Measurements from ENCODE around the gene SERAC1.

The SERAC1 gene

DNA sequence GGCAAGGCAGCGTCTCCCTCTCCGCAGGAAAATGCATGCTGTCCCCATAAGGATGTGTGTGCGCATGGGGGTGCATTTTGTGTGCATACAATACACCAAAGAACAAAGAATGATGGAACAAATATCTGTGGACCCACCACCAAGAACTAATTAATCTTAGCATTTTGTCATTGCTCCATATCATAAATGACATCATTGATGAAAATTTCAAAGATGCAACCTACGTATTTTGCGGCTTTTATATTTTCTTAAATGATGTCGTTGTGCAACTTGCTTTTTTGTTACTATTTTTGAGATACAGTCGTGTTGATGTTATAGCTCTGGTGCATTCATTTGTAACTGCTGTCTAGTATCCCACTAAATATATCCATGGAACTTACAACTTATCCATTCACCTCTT is 89.7 kb downstream of the SERAC1 start:
- no peak for DNase-seq (ENCODE audit: low read depth in 2 of 2)

- DNase-seq (ENCODE audit: low read depth in 2 of 2), result no peak
Observed at GRCh38 chr6:158077676-158078075, 90.4 kb downstream of the SERAC1 start.

DNA sequence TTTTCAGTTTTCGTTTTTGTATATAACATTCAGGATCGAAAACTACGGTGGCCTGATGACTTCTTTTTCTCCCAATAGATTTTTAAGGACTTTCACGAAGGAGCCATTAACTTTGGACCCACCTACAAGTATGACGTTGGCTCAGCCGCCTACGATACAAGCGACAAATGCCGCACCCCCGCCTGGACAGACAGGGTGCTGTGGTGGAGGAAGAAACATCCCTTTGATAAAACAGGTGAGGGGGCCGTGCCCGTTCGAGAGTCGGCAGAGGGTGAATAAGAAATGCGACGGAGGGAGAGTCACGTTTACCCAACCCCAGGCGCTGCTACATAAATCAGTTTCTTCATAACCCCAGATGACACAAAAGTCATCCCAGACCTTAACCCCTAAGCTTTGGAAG is 91.5 kb downstream of the SERAC1 start:
- no peak for DNase-seq (ENCODE audit: low read depth in 2 of 2)

DNA sequence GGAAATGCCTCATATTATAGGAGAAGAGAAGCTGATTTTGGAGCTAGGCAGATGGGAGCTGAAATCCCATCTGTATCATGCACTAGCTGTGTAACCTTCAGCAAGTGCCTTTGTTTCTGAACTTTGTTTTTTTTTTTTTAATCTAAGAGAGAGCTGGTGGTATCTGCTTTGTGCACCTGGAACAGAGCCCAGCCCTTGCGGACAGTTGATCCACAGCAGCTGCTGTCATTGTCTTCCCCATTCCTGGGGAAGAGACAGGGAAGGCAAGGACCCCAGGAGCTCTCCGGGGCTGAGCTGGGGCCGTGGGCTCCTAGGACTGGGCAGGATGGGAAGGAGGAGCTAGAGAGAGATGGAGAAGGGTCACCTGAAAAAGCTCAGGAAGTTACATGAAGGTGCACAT is 94.3 kb downstream of the SERAC1 start:
- no peak for DNase-seq (ENCODE audit: low read depth in 2 of 2)

- peak; percentile 28 to 53 for DNase-seq (ENCODE audit: low read depth in 2 of 2)
Observed at GRCh38 chr6:158072083-158072721, 95.9 kb downstream of the SERAC1 start.

GRCh38 chr6:158071121-158072082 is 96.7 kb downstream of the SERAC1 start:
- no peak for DNase-seq (ENCODE audit: low read depth in 2 of 2)

GRCh38 chr6:158070513-158070912 is 97.5 kb downstream of the SERAC1 start:
- DNase-seq (ENCODE audit: low read depth in 2 of 2), result no peak

DNA sequence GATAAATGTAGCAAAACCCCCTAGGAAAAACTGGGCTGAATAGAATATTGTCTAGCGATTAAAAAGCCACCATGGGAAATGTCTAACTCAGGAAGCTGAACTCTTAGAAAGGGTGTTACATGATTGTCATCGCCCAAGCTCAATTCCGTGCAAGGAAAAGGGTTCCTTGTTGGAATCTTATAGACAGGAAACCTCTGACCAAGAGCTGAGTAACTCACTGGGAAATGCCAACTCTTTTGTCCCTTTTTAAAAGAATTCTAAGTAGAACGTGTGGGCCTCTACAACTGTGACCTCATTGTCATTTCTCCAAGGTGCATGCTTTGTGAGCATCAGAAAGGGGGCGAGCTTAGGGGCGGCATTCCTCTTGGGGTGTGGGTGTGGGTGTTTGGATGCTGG is 98.3 kb downstream of the SERAC1 start:
- no peak for DNase-seq (ENCODE audit: low read depth in 2 of 2)

DNA sequence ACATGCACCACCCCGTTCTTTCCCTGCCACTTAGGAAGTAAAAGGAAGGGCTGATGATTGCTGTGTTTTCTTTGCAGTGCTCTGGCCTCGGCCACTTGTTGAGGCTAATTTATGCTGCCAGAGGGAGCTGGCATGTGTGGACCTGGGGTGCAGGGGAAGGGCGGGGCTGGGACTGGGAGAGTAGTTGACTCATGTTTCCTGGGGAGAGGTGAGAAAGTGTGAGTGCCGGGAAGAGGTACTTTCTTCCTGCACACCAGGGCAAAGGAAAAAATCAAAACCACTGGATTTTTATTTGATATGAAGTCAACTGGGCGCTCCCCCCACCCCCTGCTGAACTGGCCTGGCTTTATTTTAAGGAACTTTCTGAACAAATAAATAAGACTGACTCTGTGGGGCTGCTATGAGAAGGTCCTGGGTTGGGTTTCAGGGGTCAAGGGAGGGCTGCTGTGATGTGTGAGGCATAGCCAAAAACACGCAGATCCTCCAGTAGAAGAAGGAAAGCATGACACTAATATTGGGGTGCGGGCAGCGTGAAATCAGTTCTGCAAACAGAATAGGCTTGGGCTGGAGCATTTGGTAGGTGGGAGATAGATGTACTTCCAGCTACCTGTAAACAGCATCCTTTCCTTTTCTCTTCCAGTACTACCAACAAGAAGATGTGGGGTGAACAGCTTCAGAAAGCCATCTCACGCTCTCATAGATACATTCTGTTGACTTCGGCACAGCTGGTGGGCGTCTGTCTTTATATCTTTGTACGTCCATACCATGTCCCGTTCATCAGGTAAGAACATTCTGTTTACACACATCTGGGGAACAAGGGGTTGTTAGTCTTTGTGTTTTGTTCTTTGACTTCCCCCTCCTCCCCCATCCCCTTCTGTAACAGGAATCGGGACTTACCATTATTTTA is 98.9 kb downstream of the SERAC1 start:
- DNase-seq (ENCODE audit: low read depth in 2 of 2), result no peak

DNA sequence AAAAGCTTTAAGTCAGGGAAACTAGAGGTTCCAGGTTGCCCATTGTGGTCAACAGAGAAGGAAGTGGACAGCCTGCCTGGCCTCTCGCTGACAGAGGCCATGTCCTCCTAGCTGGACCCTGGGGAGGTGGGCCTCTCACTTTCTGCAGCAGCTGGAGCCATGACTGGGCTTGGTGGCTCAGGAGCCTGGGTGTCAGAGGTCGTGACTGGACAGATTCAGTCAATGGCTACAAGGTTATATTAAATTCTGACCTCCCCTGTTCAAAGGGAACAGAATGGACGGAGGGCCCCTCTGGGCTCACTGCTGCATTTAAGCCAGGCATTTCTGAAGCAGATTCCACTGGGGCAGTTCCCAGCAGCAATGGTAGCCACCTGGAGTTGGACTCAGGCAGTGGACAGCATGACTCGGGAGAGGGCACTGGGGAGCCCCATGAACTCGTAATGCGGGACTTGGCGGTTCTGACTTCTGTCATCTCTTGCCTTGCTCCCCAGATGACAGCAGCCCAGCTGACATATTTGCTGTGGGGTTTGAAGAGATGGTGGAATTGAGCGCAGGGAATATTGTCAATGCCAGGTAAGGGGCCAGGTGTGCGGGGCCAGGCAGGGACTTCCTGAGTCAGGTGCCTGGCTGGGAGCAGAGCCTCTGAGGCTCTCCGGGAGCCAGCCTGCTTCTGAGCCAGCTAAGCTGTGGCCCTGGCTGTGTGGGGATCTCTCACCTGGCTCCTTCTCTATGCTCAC is 99.7 kb downstream of the SERAC1 start:
- DNase-seq (ENCODE audit: low read depth in 2 of 2), result no peak

DNA sequence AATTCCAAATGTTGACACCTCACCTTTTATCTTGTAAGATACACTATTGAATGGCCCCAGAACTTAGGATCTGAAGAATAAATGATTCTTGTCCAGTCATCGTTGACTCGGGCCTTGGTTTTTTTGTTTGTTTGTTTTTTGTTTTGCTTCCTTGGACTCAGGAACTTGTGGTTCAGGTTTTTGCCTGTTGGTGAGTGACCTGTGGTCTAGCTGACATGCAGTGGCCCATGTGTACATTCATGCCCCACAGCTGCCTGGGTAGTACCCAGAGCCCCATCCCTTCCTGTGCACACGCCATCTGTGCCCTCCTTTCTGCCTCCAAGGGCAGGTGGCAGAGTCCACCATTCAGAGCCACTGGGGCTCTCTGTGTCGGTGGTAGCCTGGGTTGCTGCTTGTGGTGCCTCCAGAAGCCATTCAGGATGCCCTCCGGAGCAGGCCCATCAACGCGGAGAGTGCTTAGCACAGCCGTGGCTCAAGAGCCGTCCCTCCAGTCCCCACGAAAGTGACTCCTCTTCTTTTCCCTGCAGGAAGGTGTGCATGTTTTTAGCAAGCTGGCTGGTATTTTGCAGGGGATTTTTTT is 100.5 kb downstream of the SERAC1 start:
- no peak for DNase-seq (ENCODE audit: low read depth in 2 of 2)

DNA sequence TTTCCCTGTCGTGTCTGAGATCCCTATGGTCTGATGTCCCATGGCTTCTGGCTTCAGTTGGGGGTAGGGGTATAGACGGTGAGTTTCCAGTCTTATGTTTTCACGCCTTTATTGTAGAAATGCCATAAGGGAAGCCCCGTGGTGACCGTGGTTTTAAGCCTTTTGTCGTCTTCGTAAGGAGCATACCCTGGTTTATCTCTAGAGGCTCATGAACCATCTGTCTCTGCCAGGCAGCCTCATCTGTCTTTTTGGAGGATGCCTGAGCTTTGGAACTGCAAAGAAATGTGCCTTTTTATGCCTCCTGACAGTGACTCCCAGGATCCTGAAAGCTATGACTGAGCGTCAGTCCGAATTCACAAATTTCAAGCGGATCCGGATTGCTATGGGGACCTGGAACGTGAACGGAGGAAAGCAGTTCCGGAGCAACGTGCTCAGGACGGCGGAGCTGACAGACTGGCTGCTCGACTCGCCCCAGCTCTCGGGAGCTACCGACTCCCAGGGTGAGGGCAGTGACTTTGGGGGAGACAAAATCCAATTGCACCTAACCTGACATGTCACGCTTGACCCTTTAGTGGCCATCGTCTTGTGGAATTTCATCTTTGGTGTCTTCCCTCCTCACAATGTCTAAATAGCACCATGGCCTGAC is 101.8 kb downstream of the SERAC1 start:
- DNase-seq (ENCODE audit: low read depth in 2 of 2), result no peak

DNA sequence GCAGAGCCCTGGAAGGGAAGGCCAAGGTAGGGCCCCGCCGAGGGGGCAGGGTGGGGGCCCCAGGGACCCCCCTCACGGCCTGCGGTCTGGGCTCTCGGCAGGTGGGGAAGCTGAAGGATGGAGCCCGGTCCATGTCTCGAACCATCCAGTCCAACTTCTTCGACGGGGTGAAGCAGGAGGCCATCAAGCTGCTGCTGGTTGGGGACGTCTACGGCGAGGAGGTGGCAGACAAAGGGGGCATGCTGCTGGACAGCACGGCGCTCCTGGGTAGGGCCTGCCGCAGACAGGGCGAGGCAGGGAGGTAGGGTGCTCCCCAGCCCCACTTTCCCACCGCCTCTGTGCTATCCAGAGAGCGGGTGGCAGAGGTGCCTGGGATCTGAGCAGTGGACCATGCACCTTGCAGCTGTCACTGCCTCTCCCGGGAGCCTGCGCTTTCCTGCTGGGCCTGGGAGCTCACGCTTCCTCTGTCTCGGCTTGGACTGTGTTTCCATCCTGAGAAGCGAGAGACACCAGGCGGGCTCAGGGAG is 103.3 kb downstream of the SERAC1 start:
- DNase-seq (ENCODE audit: low read depth in 2 of 2), result no peak

GRCh38 chr6:158063736-158064135 is 104.3 kb downstream of the SERAC1 start:
- no peak for DNase-seq (ENCODE audit: low read depth in 2 of 2)

GRCh38 chr6:158061709-158062461 is 106.2 kb downstream of the SERAC1 start:
- no peak for DNase-seq (ENCODE audit: low read depth in 2 of 2)

- no peak for DNase-seq (ENCODE audit: low read depth in 2 of 2)
Observed at GRCh38 chr6:158061361-158061708, 106.7 kb downstream of the SERAC1 start.

GRCh38 chr6:158060455-158061360 is 107.4 kb downstream of the SERAC1 start:
- no peak for DNase-seq (ENCODE audit: low read depth in 2 of 2)
